ENCODE results near the gene TARM1.
"Not testable (repeated sequence)": the region's sequence is repeated elsewhere in the genome, so short reads cannot be mapped to it uniquely, and the experiment has no call there.

Gene TARM1

GRCh38 chr19:54099903-54100255, 18.7 kb upstream of the TARM1 start:
- DNase-seq (ENCODE audit: low read depth in 2 of 2) = not testable (repeated sequence)

- no peak for DNase-seq (ENCODE audit: low read depth in 2 of 2)
These were observed 18.2 kb upstream of the TARM1 start for GRCh38 chr19:54099190-54099902.

GRCh38 chr19:54096617-54097106, 15.5 kb upstream of the TARM1 start:
- DNase-seq (ENCODE audit: low read depth in 2 of 2) = no peak

GRCh38 chr19:54095859-54096616, 14.9 kb upstream of the TARM1 start:
- DNase-seq (ENCODE audit: low read depth in 2 of 2) = not testable (repeated sequence)

GRCh38 chr19:54095136-54095858, 14.1 kb upstream of the TARM1 start:
- no peak for DNase-seq (ENCODE audit: low read depth in 2 of 2)

- no peak for DNase-seq (ENCODE audit: low read depth in 2 of 2)
These were observed 13.3 kb upstream of the TARM1 start for GRCh38 chr19:54094426-54095000.

- DNase-seq (ENCODE audit: low read depth in 2 of 2) = no peak
These were observed 3.2 kb upstream of the TARM1 start for GRCh38 chr19:54084410-54084809.

GRCh38 chr19:54077334-54077733, 3.8 kb downstream of the TARM1 start:
- no peak for DNase-seq (ENCODE audit: low read depth in 2 of 2)

- no peak for DNase-seq (ENCODE audit: low read depth in 2 of 2)
These were observed 6.3 kb downstream of the TARM1 start for GRCh38 chr19:54074851-54075250.

- no peak for DNase-seq (ENCODE audit: low read depth in 2 of 2)
These were observed 7.3 kb downstream of the TARM1 start for GRCh38 chr19:54073829-54074228.

GRCh38 chr19:54069470-54069869, 11.7 kb downstream of the TARM1 start:
- DNase-seq (ENCODE audit: low read depth in 2 of 2) = no peak

- no peak for DNase-seq (ENCODE audit: low read depth in 2 of 2)
These were observed 17.6 kb downstream of the TARM1 start, which contains the start of gene VSTM1 for GRCh38 chr19:54063350-54064116. TSS of gene VSTM1 (minus strand) at chr19:54063897. CDS start at chr19:54063777, 120 bp downstream.

GRCh38 chr19:54062643-54063042, 18.5 kb downstream of the TARM1 start:
- DNase-seq (ENCODE audit: low read depth in 2 of 2) = no peak

- DNase-seq (ENCODE audit: low read depth in 2 of 2) = no peak
These were observed 33.5 kb downstream of the TARM1 start for GRCh38 chr19:54047616-54048015.

- DNase-seq (ENCODE audit: low read depth in 2 of 2) = no peak
These were observed 35.4 kb downstream of the TARM1 start for GRCh38 chr19:54045771-54046170.

- no peak for DNase-seq (ENCODE audit: low read depth in 2 of 2)
These were observed 38.2 kb downstream of the TARM1 start for GRCh38 chr19:54042989-54043388.

GRCh38 chr19:54041969-54042606, 39.1 kb downstream of the TARM1 start:
- DNase-seq (ENCODE audit: low read depth in 2 of 2) = no peak

GRCh38 chr19:54040003-54040402, 41.2 kb downstream of the TARM1 start:
- DNase-seq (ENCODE audit: low read depth in 2 of 2) = no peak

- not testable (repeated sequence) for DNase-seq (ENCODE audit: low read depth in 2 of 2)
These were observed 44.6 kb downstream of the TARM1 start for GRCh38 chr19:54036542-54036941.

Data from activated CD4-positive, alpha-beta T cell treated with anti-CD3 and anti-CD28 coated beads for 24 hours (primary cell).